Measurements from ENCODE around the gene BEND6.
"Not testable (repeated sequence)": the region's sequence is repeated elsewhere in the genome, so short reads cannot be mapped to it uniquely, and the experiment has no call there.

BEND6 gene

DNA sequence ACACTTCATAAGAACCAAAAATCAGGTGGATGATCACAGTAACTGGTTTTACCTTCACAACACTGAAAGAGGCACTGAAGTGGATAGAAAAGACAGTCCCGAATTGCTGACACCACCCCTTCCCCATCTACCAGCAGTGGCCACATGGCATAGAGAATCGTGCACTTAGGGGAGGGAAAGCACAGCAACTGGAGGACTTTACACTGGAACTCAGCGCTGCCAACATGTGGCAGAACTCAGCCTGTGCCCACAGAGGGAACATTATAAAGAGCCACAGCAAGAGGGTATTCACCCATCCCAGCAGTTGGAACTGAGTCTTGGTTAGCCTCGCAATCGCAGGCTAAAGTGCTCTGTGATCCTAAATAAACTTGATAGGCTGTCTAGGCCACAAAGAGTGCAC lies 85.1 kb downstream of the BEND6 start:
- no peak for DNase-seq

DNA sequence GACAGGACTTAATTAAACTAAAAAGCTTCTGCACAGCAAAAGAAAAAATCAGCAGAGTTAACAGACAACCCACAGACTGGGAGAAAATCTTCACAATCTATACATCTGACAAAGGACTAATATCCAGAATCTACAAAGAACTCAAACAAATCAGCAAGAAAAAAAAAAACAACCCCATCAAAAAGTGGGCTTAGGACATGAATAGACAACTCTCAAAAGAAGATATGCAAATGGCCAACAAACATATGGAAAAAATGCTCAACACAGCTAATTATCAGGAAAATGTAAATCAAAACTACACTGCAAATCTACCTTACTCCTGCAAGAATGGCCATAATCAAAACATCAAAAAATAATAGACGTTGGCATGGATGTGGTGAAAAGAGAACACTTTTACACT lies 89.2 kb downstream of the BEND6 start:
- not testable (repeated sequence) for DNase-seq

GRCh38 chr6:57044568-57044967 lies 89.7 kb downstream of the BEND6 start:
- no peak for DNase-seq

DNA sequence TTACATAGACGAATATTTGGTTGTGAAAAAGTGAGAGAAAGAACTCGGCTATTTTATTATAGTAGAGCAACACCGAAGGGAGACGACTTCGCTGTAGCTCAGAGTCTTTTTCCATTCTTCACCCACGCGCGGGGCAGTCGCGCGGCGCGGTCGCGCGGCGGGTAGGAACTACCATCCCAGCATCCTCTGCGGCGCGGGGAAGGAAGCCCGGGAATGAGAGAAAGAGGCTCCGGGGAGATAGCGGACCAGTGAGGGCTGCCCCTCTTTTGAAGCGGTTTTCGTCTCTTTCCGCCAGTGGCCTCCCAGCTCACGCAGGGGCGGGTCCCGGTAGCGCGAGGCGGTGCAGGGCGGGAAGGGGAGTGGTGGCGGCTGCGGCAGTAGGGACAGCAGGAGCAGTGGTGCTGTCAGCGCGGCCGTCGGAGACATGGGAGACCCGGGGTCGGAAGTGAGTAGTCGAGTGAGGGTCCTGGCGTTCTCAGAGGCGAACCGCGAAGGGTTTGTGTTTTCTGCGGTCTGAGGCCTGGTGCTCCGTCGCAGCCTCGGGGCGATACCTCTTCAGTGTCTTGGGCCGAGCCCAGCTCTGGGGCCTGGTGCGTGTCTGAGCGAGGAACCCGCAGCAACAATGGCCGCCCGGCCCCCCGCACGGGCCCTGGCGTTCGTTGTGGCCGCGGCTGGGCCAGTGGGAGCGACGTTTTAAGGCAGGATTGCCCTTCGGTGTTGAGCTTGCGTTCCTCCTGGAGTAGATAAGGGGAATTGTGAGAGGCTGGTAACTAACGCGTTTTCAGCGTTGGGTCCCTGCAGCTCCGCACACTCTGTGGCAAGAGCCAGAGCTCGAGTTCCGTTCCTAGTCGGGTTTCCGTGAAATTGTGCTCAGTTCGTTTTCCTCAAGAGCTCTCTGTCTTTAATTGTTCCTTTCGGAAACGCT lies 91.7 kb downstream of the BEND6 start, which contains the start of gene KIAA1586:
Gene KIAA1586, plus strand, starts transcription at position 362 of the 925 bp plus-strand sequence. Its CDS starts 63 bp downstream, at position 425.
- peak; percentile 48 to 66 for DNase-seq

DNA sequence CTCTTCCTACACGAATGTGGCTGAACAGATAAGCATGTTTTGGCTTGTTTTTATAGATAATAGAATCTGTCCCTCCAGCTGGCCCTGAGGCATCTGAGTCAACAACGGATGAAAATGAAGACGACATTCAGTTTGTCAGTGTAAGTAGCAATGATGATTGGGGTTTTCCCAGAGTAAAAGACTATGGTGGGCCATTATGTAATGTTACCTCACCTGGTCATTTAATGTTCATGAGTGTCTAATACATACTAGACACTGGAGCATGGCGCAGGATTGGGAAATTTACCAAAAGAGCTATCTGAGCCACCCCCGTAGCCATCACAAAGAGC lies 92.3 kb downstream of the BEND6 start:
- not testable (repeated sequence) for DNase-seq

- not testable (repeated sequence) for DNase-seq
Observed at GRCh38 chr6:57047859-57048258, 93.0 kb downstream of the BEND6 start.

- no peak for DNase-seq
Observed at GRCh38 chr6:57048577-57048976, 93.7 kb downstream of the BEND6 start.

- no peak for DNase-seq
Observed at GRCh38 chr6:57063847-57064246, 108.9 kb downstream of the BEND6 start.

DNA sequence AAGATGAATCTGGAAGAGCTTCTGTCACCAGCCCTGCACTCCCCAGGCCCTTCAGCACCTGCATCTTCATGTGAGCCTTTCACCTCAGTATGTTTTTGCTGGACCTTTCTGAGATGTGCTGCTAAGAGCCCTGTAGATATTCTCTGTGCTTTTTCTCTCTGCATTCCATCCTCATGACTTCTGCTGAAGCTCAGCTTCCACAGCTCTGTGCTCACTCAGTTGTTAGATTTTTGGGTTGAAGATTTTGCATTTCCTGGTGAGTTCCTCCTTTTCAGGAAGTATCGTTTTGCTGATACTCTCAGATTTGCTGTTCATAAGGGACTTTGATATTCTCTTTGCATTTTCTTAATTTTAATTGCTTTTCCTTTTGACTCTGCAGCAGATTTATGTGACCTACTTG lies 109.9 kb downstream of the BEND6 start:
- DNase-seq, result no peak

- DNase-seq, result no peak
Observed at GRCh38 chr6:57068061-57068460, 113.2 kb downstream of the BEND6 start.

DNA sequence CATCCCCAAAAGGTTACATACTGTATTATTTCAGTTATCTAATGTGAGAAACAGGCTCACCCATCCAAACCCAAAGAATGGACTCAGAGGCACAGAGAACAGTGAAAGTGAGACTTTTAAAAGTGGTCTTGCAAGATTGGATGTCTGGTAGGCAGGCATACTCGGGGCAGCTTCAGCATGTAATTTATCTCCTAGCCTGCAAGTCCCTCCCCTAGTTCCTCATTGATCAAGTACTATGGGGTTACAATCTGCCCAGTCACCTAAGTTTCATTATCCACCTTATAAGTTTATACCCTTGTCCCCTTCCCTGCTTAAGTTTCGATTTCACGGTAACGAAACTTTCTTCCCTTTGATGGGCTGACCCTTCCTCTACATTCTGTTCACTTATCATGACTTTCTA lies 114.3 kb downstream of the BEND6 start:
- no peak for DNase-seq

- DNase-seq, result no peak
Observed at GRCh38 chr6:57069920-57070331, 115.0 kb downstream of the BEND6 start.

- DNase-seq, result no peak
Observed at GRCh38 chr6:57072108-57072507, 117.2 kb downstream of the BEND6 start.

- no peak for DNase-seq
Observed at GRCh38 chr6:57074383-57074782, 119.5 kb downstream of the BEND6 start.

GRCh38 chr6:57075092-57075491 lies 120.2 kb downstream of the BEND6 start:
- no peak for DNase-seq

All from AML-193 (cell line).